Fibroblast of lung (primary cell): ENCODE results near the gene MDK.

Source experiments
- EZH2 ChIP-seq: IDR thresholded peaks from 2 replicates; pipeline ENCODE4 v1.5.1; 2012; ENCODE audit warnings: low read length, control low read depth, mild to moderate bottlenecking; ENCODE audit errors: missing control alignments
- TF ChIP-seq, protein P1 (sequence below), 2 donors: IDR thresholded peaks in 1 of 2; conservative IDR thresholded peaks in 1 of 2; 1 replicate in 1 of 2; 2 replicates in 1 of 2; pipeline ENCODE4 v1.5.1; 2011 to 2012; ENCODE audit warnings: low read length in 2 of 2, control low read depth in 1 of 2, inconsistent platforms in 1 of 2, low read depth in 1 of 2, mild to moderate bottlenecking in 1 of 2

DNA sequence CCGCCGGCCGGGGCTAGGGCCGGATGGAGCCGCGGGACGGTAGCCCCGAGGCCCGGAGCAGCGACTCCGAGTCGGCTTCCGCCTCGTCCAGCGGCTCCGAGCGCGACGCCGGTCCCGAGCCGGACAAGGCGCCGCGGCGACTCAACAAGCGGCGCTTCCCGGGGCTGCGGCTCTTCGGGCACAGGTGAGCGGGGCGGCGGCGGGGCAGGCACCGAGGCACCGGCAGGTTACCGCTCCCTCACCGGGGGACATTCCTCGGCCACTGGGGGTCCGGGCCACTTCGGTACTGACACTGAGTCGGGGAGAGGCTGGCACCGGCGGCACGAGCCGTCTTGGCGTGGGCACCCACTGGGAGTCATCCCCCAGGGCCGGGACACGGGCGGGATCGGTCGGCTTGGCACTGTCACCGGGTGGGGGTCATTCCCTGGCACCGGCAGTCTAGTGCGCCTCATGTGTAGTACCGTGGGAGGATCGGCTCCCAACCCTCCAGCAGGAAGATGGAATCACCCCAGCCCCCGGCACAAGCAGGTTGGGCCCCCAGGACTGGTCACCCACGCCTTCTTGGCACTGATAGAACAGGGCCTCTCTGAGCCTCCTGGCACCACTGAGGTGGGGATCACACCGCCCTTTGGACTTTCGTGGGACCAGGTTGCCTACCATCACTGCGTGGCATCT, 33.7 kb upstream of the MDK start:
- TF ChIP-seq, protein P1, sequence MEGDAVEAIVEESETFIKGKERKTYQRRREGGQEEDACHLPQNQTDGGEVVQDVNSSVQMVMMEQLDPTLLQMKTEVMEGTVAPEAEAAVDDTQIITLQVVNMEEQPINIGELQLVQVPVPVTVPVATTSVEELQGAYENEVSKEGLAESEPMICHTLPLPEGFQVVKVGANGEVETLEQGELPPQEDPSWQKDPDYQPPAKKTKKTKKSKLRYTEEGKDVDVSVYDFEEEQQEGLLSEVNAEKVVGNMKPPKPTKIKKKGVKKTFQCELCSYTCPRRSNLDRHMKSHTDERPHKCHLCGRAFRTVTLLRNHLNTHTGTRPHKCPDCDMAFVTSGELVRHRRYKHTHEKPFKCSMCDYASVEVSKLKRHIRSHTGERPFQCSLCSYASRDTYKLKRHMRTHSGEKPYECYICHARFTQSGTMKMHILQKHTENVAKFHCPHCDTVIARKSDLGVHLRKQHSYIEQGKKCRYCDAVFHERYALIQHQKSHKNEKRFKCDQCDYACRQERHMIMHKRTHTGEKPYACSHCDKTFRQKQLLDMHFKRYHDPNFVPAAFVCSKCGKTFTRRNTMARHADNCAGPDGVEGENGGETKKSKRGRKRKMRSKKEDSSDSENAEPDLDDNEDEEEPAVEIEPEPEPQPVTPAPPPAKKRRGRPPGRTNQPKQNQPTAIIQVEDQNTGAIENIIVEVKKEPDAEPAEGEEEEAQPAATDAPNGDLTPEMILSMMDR (conservative IDR thresholded peaks at IDR 0.05 in 1 of 2, IDR thresholded peaks at IDR 0.05 in 1 of 2; ENCODE audit: low read depth in 1 of 2, low read length in 2 of 2) = no peak
- no peak for TF ChIP-seq EZH2
